ENCODE data around the gene PARD3. TPM values are rescaled to one million over a fixed set of nuclear protein-coding genes. Genes with fewer than 3 reads are reported as not detected.

PARD3 gene
- total RNA-seq, 1 experiment from 2014 or later = 51.8 TPM

- TF ChIP-seq NFE2L1 (CRISPR knock-in tag; IDR thresholded peaks at IDR 0.05) (no peak), ZNF396 (CRISPR knock-in tag; IDR thresholded peaks at IDR 0.05; ENCODE audit: borderline replicate concordance) (no peak), TP53 (CRISPR knock-in tag; IDR thresholded peaks at IDR 0.05) (no peak), ATF1 (CRISPR knock-in tag; IDR thresholded peaks at IDR 0.05) (no peak), ZNF532 (CRISPR knock-in tag; IDR thresholded peaks at IDR 0.05; ENCODE audit: borderline replicate concordance) (no peak), ZSCAN18 (CRISPR knock-in tag; IDR thresholded peaks at IDR 0.05) (no peak), RORB (CRISPR knock-in tag; IDR thresholded peaks at IDR 0.05) (no peak), EMX1 (CRISPR knock-in tag; IDR thresholded peaks at IDR 0.05) (no peak), PREB (CRISPR knock-in tag; IDR thresholded peaks at IDR 0.05; ENCODE audit: borderline replicate concordance) (no peak), MXD4 (CRISPR knock-in tag; IDR thresholded peaks at IDR 0.05; ENCODE audit: borderline replicate concordance) (no peak), CREM (CRISPR knock-in tag; IDR thresholded peaks at IDR 0.05) (no peak)
- TF ChIP-seq, protein P1, sequence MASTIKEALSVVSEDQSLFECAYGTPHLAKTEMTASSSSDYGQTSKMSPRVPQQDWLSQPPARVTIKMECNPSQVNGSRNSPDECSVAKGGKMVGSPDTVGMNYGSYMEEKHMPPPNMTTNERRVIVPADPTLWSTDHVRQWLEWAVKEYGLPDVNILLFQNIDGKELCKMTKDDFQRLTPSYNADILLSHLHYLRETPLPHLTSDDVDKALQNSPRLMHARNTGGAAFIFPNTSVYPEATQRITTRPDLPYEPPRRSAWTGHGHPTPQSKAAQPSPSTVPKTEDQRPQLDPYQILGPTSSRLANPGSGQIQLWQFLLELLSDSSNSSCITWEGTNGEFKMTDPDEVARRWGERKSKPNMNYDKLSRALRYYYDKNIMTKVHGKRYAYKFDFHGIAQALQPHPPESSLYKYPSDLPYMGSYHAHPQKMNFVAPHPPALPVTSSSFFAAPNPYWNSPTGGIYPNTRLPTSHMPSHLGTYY (CRISPR knock-in tag; IDR thresholded peaks at IDR 0.05) = no peak
- TF ChIP-seq, protein P2, sequence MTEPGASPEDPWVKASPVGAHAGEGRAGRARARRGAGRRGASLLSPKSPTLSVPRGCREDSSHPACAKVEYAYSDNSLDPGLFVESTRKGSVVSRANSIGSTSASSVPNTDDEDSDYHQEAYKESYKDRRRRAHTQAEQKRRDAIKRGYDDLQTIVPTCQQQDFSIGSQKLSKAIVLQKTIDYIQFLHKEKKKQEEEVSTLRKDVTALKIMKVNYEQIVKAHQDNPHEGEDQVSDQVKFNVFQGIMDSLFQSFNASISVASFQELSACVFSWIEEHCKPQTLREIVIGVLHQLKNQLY (CRISPR knock-in tag; IDR thresholded peaks at IDR 0.05) = no peak
- TF ChIP-seq, protein P3, sequence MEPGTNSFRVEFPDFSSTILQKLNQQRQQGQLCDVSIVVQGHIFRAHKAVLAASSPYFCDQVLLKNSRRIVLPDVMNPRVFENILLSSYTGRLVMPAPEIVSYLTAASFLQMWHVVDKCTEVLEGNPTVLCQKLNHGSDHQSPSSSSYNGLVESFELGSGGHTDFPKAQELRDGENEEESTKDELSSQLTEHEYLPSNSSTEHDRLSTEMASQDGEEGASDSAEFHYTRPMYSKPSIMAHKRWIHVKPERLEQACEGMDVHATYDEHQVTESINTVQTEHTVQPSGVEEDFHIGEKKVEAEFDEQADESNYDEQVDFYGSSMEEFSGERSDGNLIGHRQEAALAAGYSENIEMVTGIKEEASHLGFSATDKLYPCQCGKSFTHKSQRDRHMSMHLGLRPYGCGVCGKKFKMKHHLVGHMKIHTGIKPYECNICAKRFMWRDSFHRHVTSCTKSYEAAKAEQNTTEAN (CRISPR knock-in tag; IDR thresholded peaks at IDR 0.05) = no peak
- CTCF ChIA-PET = no interaction called here
- Mint-ChIP-seq H3K9me3 (no peaks in the 10 kb centered on the region), H3K27ac (no peak overlapping the region), H3K4me3 (no peak overlapping the region), H3K36me3 (no peaks in the 10 kb centered on the region), H3K27me3 (ENCODE audit: low read depth) (no peaks in the 10 kb centered on the region; the same call in 1 of the 2 replicates), H3K4me1 (peaks cover 3% of the 10 kb centered on the region)
- DNase-seq (ENCODE audit: low spot score) (no peak), ATAC-seq (no peak)
- POLR2A ChIA-PET = no interaction called here
Observed at GRCh38 chr10:34213193-34213804, 601.8 kb downstream of the PARD3 start.

- CTCF ChIA-PET = interaction anchor here (1.5 kb wide), 1 partner anchor 34 kb away, joined by 3 read pairs; no protein-coding TSS in a partner anchor
- ATAC-seq (no peak), DNase-seq (ENCODE audit: low spot score) (no peak)
- TF ChIP-seq TEAD4 (CRISPR knock-in tag; IDR thresholded peaks at IDR 0.05) = no peak
- no peak for TF ChIP-seq HMGA2 (CRISPR knock-in tag; IDR thresholded peaks at IDR 0.05)
- TF ChIP-seq ZNF532 (CRISPR knock-in tag; IDR thresholded peaks at IDR 0.05; ENCODE audit: borderline replicate concordance) = no peak
- no peak for TF ChIP-seq FOXK1 (CRISPR knock-in tag; IDR thresholded peaks at IDR 0.05)
- Mint-ChIP-seq H3K27me3 (ENCODE audit: low read depth) (no peaks in the 10 kb centered on the region; the same call in 1 of the 2 replicates), H3K27ac (no peak overlapping the region), H3K4me3 (no peak overlapping the region), H3K4me1 (peaks cover 34% of the 10 kb centered on the region), H3K36me3 (peaks cover 11% of the 10 kb centered on the region), H3K9me3 (peaks cover 12% of the 10 kb centered on the region)
- POLR2A ChIA-PET = no interaction called here
Observed at GRCh38 chr10:34207343-34207742, 607.8 kb downstream of the PARD3 start.
